ENCODE data around the gene SLC9A9. TPM values are rescaled to one million over a fixed set of nuclear protein-coding genes. Genes with fewer than 3 reads are reported as not detected.

SLC9A9 gene
- total RNA-seq, 4 donors from 2014 or later, result 13.4 to 15.0 (median 14.4) TPM

DNA sequence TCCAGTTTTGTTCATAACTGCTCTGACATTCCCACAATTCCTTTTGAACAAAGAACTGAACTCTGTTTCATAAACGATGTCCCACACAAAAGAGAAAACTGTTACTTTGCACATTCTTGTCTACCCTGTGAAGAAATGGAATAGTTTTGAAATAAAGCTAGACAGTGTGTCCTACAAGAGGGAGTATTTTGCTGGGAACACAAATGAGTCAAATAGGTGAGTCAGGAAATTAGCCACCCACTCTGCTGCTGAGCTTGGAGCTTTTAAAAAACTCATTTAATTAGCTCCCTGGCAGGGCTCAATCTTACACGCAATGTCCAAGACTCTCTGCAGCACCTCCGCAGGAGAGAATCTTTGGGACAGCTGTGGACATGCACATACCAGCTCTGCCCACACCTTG is 193.4 kb downstream of the SLC9A9 start:
- Histone ChIP-seq H3K4me1 (no peaks in the 10 kb centered on the region), H3K4me3 (no peak overlapping the region), H3K27ac (replicated peaks in 1 of 4) (no peak overlapping the region), H3K27me3 (no peaks in the 10 kb centered on the region), H3K36me3 (peaks cover 0 to 4% (median 0%) of the 10 kb centered on the region in 4 donors), H3K9me3 (no peaks in the 10 kb centered on the region)
- DNase-seq (ENCODE audit: extremely low spot score), result no peak
- intact Hi-C loops (cut with DNase I), result no loop called here
- TF ChIP-seq POLR2AphosphoS5 (IDR thresholded peaks at IDR 0.05), result no peak
- TF ChIP-seq POLR2A (IDR thresholded peaks at IDR 0.05; ENCODE audit: low read depth), result no peak
- TF ChIP-seq EP300 (IDR thresholded peaks at IDR 0.05), result no peak
- TF ChIP-seq, protein P1, sequence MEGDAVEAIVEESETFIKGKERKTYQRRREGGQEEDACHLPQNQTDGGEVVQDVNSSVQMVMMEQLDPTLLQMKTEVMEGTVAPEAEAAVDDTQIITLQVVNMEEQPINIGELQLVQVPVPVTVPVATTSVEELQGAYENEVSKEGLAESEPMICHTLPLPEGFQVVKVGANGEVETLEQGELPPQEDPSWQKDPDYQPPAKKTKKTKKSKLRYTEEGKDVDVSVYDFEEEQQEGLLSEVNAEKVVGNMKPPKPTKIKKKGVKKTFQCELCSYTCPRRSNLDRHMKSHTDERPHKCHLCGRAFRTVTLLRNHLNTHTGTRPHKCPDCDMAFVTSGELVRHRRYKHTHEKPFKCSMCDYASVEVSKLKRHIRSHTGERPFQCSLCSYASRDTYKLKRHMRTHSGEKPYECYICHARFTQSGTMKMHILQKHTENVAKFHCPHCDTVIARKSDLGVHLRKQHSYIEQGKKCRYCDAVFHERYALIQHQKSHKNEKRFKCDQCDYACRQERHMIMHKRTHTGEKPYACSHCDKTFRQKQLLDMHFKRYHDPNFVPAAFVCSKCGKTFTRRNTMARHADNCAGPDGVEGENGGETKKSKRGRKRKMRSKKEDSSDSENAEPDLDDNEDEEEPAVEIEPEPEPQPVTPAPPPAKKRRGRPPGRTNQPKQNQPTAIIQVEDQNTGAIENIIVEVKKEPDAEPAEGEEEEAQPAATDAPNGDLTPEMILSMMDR (IDR thresholded peaks at IDR 0.05), result no peak
- 53% methylated on average over 3 of the region's 3 CpGs for WGBS

DNA sequence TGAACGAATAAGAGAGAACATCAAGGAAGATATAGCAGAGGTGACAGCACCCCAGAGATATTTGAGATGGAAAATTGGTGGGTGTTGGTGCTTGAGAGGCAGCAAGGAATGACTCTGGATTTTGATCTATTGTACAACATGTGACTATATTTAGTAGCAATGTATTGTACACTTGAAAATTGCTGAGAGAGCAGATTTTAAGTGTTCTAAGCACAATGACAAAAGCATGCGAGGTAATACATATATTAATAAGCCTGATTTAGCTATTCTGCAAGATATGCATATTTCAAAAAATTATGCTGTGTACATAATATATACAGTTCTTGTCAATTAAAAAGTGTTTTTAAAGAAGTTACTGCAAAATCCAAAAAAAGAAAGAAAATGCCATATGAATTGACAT is 194.3 kb downstream of the SLC9A9 start:
- Histone ChIP-seq H3K36me3 (peaks cover 0 to 4% (median 0%) of the 10 kb centered on the region in 4 donors), H3K4me1 (no peaks in the 10 kb centered on the region), H3K27ac (replicated peaks in 1 of 4) (no peak overlapping the region), H3K27me3 (no peaks in the 10 kb centered on the region), H3K9me3 (no peaks in the 10 kb centered on the region), H3K4me3 (no peak overlapping the region)
- DNase-seq (ENCODE audit: extremely low spot score), result no peak
- intact Hi-C loops (cut with DNase I), result no loop called here
- 90% methylated on average over 2 of the region's 2 CpGs for WGBS
- TF ChIP-seq POLR2A (IDR thresholded peaks at IDR 0.05; ENCODE audit: low read depth) (no peak), EP300 (IDR thresholded peaks at IDR 0.05) (no peak), POLR2AphosphoS5 (IDR thresholded peaks at IDR 0.05) (no peak)
- TF ChIP-seq, protein P1 (IDR thresholded peaks at IDR 0.05), result no peak

DNA sequence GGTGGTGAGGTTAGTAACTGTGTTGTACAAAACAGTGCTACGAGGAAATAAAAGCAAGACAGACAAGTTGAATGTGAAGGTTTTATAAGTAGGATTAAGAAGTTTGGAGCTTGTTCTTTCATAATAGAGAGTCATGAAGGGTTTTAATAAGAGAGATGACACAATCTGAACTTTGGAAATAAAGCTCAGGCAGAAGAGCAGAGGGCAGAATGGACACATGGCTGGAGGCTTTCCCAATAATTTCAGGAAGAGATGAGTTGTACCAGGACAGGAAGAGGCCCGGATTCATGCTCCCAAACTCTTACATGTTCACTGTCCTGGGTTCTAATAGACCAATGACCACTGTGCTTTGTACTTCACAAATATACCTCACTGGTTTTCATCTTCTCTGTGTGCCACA is 194.8 kb downstream of the SLC9A9 start:
- H3K27ac ChIP-seq (replicated peaks in 1 of 4), result no peak overlapping the region
- H3K9me3 ChIP-seq, result no peaks in the 10 kb centered on the region
- H3K27me3 ChIP-seq, result no peaks in the 10 kb centered on the region
- 79% methylated on average over 2 of the region's 2 CpGs for WGBS
- DNase-seq (ENCODE audit: extremely low spot score), result no peak
- TF ChIP-seq, protein P1 (IDR thresholded peaks at IDR 0.05), result no peak
- intact Hi-C loops (cut with DNase I), result no loop called here
- H3K36me3 ChIP-seq, result peaks cover 0 to 4% (median 0%) of the 10 kb centered on the region in 4 donors
- H3K4me1 ChIP-seq, result no peaks in the 10 kb centered on the region
- H3K4me3 ChIP-seq, result no peak overlapping the region

DNA sequence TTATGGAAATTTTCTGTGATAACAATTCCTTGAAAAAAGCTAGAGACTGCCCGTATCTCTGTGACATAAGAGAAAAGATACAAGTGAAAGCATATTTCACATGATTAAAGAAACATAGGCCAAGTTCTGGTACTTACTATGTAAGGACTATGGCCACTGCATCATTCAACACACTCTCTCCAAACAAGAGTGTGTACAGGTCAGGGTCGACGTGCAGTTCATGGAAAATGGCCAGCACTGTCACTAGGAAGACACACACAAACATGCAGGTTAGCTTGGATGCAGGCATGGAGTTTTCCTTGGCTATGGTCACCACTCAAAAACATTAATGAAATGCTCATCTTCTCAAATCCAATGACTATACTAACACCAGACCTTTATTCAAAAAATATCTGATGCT is 196.2 kb downstream of the SLC9A9 start:
- Histone ChIP-seq H3K27ac (replicated peaks in 1 of 4) (no peak overlapping the region), H3K4me3 (no peak overlapping the region), H3K9me3 (no peaks in the 10 kb centered on the region), H3K4me1 (no peaks in the 10 kb centered on the region), H3K27me3 (no peaks in the 10 kb centered on the region), H3K36me3 (peaks cover 0 to 4% (median 0%) of the 10 kb centered on the region in 4 donors)
- DNase-seq (ENCODE audit: extremely low spot score), result no peak
- 79% methylated on average over 3 of the region's 3 CpGs for WGBS
- intact Hi-C loops (cut with DNase I), result no loop called here
- no peak for TF ChIP-seq EP300 (IDR thresholded peaks at IDR 0.05)
- no peak for TF ChIP-seq POLR2A (IDR thresholded peaks at IDR 0.05; ENCODE audit: low read depth)
- no peak for TF ChIP-seq POLR2AphosphoS5 (IDR thresholded peaks at IDR 0.05)
- TF ChIP-seq, protein P1 (IDR thresholded peaks at IDR 0.05), result no peak

DNA sequence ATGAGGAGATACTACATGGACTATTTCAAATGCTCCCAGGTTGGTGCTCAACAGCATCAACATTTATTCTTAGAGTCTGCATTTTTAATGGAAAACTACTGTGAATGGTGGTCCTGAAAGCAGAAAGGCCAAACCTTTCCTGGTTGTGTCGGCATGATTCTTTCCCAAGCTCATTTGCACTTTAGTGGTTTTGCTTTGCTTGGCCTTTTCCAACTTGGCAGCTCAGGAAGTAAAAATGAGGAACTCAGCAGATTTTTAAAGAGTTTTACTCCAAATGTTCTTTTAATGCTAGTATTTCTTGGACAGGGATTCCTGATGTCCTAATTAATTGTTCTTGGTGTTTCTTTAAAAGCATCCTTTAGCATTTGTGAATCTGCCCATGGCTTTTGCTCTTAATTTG is 197.4 kb downstream of the SLC9A9 start:
- TF ChIP-seq POLR2A (IDR thresholded peaks at IDR 0.05; ENCODE audit: low read depth), result no peak
- TF ChIP-seq EP300 (IDR thresholded peaks at IDR 0.05), result no peak
- no peak for TF ChIP-seq POLR2AphosphoS5 (IDR thresholded peaks at IDR 0.05)
- TF ChIP-seq, protein P1 (IDR thresholded peaks at IDR 0.05), result no peak
- H3K27ac ChIP-seq (replicated peaks in 1 of 4), result no peak overlapping the region
- DNase-seq (ENCODE audit: extremely low spot score), result no peak
- no peak overlapping the region for H3K4me3 ChIP-seq
- H3K4me1 ChIP-seq, result no peaks in the 10 kb centered on the region
- H3K27me3 ChIP-seq, result no peaks in the 10 kb centered on the region
- no peaks in the 10 kb centered on the region for H3K9me3 ChIP-seq
- intact Hi-C loops (cut with DNase I), result no loop called here
- WGBS, result 67% methylated on average over 1 of the region's 1 CpG
- H3K36me3 ChIP-seq, result peaks cover 0 to 4% (median 0%) of the 10 kb centered on the region in 4 donors

Measured in esophagus muscularis mucosa (tissue), 4 donors.